ENCODE results near the gene PNP. TPM values are rescaled to one million over a fixed set of nuclear protein-coding genes. Genes with fewer than 3 reads are reported as not detected.
A peak's percentile ranks its signal among the peaks of the same experiment; 100 is the strongest.

The PNP gene
- total RNA-seq, 3 donors from 2014 or later = 38.8 to 74.8 (median 72.8) TPM

GRCh38 chr14:20469890-20470602 is 840 bp downstream of the PNP start:
- TF ChIP-seq CTCF (IDR thresholded peaks at IDR 0.05) = no peak
- ATAC-seq (peak; percentile 76), DNase-seq (peak in 2 of 3 donors; percentile 52 to 60)
- intact Hi-C loops (cut with DNase I, micrococcal nuclease) = no loop called here
- Histone ChIP-seq H3K4me1 (ENCODE audit: low read depth) (peaks cover 24% of the 10 kb centered on the region), H3K36me3 (ENCODE audit: low read depth) (peaks cover 5% of the 10 kb centered on the region), H3K4me3 (peak overlapping the region; percentile 60), H3K9me3 (no peaks in the 10 kb centered on the region)

DNA sequence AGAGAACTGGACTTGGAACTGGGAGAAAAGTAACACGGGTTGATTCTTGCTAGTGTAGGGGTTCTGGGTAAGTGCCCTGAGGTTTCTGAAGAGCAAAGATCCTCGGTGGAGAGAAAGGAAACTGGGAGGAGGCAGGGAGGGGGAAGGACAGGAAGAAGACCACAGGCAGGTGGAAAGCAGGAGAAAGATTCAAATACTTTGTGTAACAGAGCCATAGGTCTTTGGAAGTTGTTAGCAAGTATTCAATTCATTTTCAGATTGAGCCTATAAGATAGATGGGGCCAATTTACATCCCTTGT is 1.3 kb downstream of the PNP start:
- TF ChIP-seq CTCF (IDR thresholded peaks at IDR 0.05) = no peak
- peaks cover 24% of the 10 kb centered on the region for H3K4me1 ChIP-seq (ENCODE audit: low read depth)
- peak overlapping the region; percentile 60 for H3K4me3 ChIP-seq
- peaks cover 5% of the 10 kb centered on the region for H3K36me3 ChIP-seq (ENCODE audit: low read depth)
- H3K9me3 ChIP-seq = no peaks in the 10 kb centered on the region
- ATAC-seq (no peak), DNase-seq (peak in 1 of 3 donors; percentile 21)
- intact Hi-C loops (cut with DNase I, micrococcal nuclease) = no loop called here

DNA sequence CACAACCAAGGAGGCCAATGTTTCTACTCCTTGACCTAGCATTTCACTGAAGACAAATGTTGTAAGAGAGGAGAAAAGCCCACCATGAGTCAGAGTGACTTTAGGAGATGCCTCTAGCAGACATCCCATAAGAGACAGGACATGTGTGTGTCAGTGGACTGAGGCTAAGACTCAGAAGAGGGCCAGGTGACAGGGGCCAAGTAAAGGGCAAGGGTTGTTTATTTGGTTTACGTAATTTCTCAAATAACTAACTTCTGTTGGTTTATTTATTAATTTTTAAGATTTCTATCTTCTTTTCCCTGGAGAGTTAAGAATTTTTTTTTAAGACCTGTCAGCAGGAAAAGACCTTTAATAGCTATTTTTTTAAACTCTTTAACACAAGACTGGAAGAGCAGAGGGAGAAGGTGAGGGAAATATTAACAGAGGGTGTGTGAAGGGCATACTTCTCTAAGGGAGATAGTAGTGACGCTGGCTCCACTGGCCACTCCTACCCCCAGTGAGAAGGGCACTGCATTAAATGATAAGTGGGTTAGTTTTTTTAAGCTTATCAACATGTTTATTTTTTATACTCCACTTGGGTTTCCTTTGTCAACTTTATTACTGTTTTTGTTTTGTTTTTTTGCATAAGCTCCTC is 3.4 kb downstream of the PNP start:
- H3K36me3 ChIP-seq (ENCODE audit: low read depth) = peaks cover 5% of the 10 kb centered on the region

GRCh38 chr14:20476776-20477175 is 7.6 kb downstream of the PNP start:
- ATAC-seq (no peak), DNase-seq (no peak)
- intact Hi-C loops (cut with DNase I, micrococcal nuclease) = no loop called here
- Histone ChIP-seq H3K36me3 (ENCODE audit: low read depth) (peaks cover 5% of the 10 kb centered on the region), H3K9me3 (no peaks in the 10 kb centered on the region), H3K4me1 (ENCODE audit: low read depth) (peaks cover 6% of the 10 kb centered on the region), H3K4me3 (no peak overlapping the region)
- TF ChIP-seq CTCF (IDR thresholded peaks at IDR 0.05) = no peak

More for the DNA sequence above, 3.4 kb downstream of the PNP start:
- intact Hi-C loops (cut with DNase I, micrococcal nuclease) = no loop called here
- no peaks in the 10 kb centered on the region for H3K9me3 ChIP-seq
- no peak for DNase-seq
- peaks cover 28% of the 10 kb centered on the region for H3K4me1 ChIP-seq (ENCODE audit: low read depth)
- TF ChIP-seq CTCF (IDR thresholded peaks at IDR 0.05) = no peak
- H3K4me3 ChIP-seq = no peak overlapping the region
- ATAC-seq = no peak

GRCh38 chr14:20477211-20477876 is 8.1 kb downstream of the PNP start:
- intact Hi-C loops (cut with DNase I, micrococcal nuclease) = no loop called here
- DNase-seq (no peak), ATAC-seq (peak; percentile 69)
- Histone ChIP-seq H3K4me3 (no peak overlapping the region), H3K9me3 (no peaks in the 10 kb centered on the region), H3K4me1 (ENCODE audit: low read depth) (peaks cover 5% of the 10 kb centered on the region), H3K36me3 (ENCODE audit: low read depth) (peaks cover 5% of the 10 kb centered on the region)
- TF ChIP-seq CTCF (IDR thresholded peaks at IDR 0.05) = no peak
